ENCODE measurements around the gene PLEKHF1. TPM values are rescaled to one million over a fixed set of nuclear protein-coding genes. Genes with fewer than 3 reads are reported as not detected.

PLEKHF1 gene
- 17.3 TPM for total RNA-seq
- long read RNA-seq, transcript PLEKHF1-204 (2 exons, 1,357 nt) = minor isoform, 9 of 63 reads
- long read RNA-seq, transcript PLEKHF1-201 (2 exons, 2,084 nt) = major isoform, 47 of 63 reads
- long read RNA-seq, partial matches to known transcripts = 5 of 63 reads
- long read RNA-seq, other reads (novel, unspliced or antisense) = 1 of 63 reads

GRCh38 chr19:29665215-29665825 is at the start of gene PLEKHF1:
TSS of gene PLEKHF1 (plus strand) at chr19:29665461. CDS start at chr19:29673840, 8,379 bp downstream.
- intact Hi-C loops (cut with DNase I) = no loop called here
- H3K27ac ChIP-seq = peak within 1 kb of the TSS; percentile 74
- H3K9me3 ChIP-seq = no peaks in the 10 kb centered on the region
- peak; percentile 94 for DNase-seq
- H3K36me3 ChIP-seq = peaks cover 4% of the 10 kb centered on the region
- peak; percentile 97 for ATAC-seq
- no peaks in the 10 kb centered on the region for H3K27me3 ChIP-seq
- H3K4me1 ChIP-seq = peaks cover 42% of the 10 kb centered on the region
- peak within 1 kb of the TSS; percentile 91 for H3K4me3 ChIP-seq
- no peak for TF ChIP-seq CTCF (IDR thresholded peaks at IDR 0.05)

GRCh38 chr19:29615891-29616425 is 49.3 kb upstream of the PLEKHF1 start:
- no peak overlapping the region for H3K4me3 ChIP-seq
- no peaks in the 10 kb centered on the region for H3K9me3 ChIP-seq
- intact Hi-C loops (cut with DNase I) = no loop called here
- H3K4me1 ChIP-seq = no peaks in the 10 kb centered on the region
- H3K27ac ChIP-seq = no peak overlapping the region
- no peak for TF ChIP-seq CTCF (IDR thresholded peaks at IDR 0.05)
- DNase-seq (no peak), ATAC-seq (no peak)
- H3K27me3 ChIP-seq = no peaks in the 10 kb centered on the region
- peaks cover 57% of the 10 kb centered on the region for H3K36me3 ChIP-seq

- TF ChIP-seq CTCF (IDR thresholded peaks at IDR 0.05) = no peak
- Histone ChIP-seq H3K27me3 (no peaks in the 10 kb centered on the region), H3K4me3 (no peak overlapping the region), H3K4me1 (no peaks in the 10 kb centered on the region), H3K27ac (no peak overlapping the region), H3K36me3 (peaks cover 51% of the 10 kb centered on the region), H3K9me3 (no peaks in the 10 kb centered on the region)
- no peak for ATAC-seq
- intact Hi-C loops (cut with DNase I) = no loop called here
- DNase-seq = no peak
These were observed 48.7 kb upstream of the PLEKHF1 start for GRCh38 chr19:29616541-29616940.

- Histone ChIP-seq H3K9me3 (no peaks in the 10 kb centered on the region), H3K27me3 (no peaks in the 10 kb centered on the region), H3K27ac (no peak overlapping the region), H3K4me3 (no peak overlapping the region), H3K36me3 (peaks cover 40% of the 10 kb centered on the region), H3K4me1 (no peaks in the 10 kb centered on the region)
- no peak for ATAC-seq
- no peak for DNase-seq
- intact Hi-C loops (cut with DNase I) = no loop called here
- TF ChIP-seq CTCF (IDR thresholded peaks at IDR 0.05) = no peak
These were observed 47.6 kb upstream of the PLEKHF1 start for GRCh38 chr19:29617366-29618266.

- Histone ChIP-seq H3K27me3 (no peaks in the 10 kb centered on the region), H3K9me3 (no peaks in the 10 kb centered on the region), H3K4me3 (no peak overlapping the region), H3K4me1 (no peaks in the 10 kb centered on the region), H3K27ac (no peak overlapping the region), H3K36me3 (peaks cover 32% of the 10 kb centered on the region)
- TF ChIP-seq CTCF (IDR thresholded peaks at IDR 0.05) = no peak
- ATAC-seq = no peak
- no peak for DNase-seq
- intact Hi-C loops (cut with DNase I) = no loop called here
These were observed 46.8 kb upstream of the PLEKHF1 start for GRCh38 chr19:29618434-29618833.

Data from upper lobe of right lung (tissue), 1 donor.